Activated naive CD4-positive, alpha-beta T cell (primary cell): ENCODE data around the gene TMEM273.

ENCODE experiments used
- DNase-seq, 4 experiments: peaks; one replicate each; lab custom pipeline; 2025; lab: John Stamatoyannopoulos, UW

The TMEM273 gene

DNA sequence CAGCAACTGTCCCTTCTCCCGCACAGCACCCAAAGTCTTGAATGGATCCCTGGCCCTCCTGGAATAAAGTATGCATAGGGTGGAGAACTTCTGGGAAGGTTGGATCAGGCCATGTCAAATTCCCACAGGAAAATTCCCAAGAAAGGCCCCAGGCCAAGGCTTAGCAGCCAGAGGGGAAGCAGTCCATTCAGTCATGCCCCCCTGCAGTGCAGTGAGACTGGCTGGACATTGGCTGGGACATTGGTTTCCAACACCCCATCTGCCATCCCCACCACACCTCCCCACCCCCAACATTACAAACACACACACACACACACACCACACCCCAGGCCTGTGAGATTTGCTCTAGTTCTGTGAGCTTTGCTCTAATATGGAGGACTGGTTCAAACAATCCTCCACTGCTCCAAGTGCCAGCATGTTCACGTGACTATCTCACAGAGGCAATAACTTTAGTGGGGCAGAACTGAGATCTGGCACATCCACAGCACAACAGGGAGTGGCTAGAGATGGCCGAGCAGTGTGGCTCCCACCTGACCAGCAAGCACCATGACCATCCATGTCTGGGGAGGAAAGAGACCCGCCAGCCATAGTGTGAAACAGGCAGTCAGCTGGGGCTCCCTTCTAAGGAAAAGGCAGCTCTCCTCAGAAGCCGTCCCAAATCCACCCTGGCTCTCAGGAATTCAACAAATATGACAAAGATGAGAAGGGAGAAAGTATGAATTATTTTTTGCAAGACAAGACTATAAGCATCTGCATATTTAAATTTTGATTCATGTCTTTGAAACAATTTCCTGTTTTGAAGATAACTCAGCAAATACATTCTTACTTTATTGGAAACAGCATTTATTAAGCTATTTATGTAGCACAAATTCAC is 47.6 kb downstream of the TMEM273 start:
- DNase-seq = no peak

DNA sequence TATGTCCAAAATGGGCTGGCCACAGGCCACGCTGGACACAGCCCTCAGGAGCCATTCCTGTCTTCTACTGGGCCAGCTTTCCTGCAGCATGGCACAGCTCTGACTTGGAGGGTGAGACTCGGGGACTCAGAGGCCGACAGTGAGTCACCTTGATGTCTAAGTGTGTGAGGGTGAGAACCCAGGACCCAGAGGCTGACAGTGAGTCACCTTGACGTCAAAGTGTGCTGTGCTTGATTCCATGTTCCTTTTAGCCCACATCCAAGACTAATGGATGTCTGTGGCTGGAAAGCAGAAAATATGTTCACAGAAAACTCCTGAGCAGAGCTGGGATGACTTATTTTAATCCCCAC is 48.4 kb downstream of the TMEM273 start:
- DNase-seq = no peak

GRCh38 chr10:49139028-49139845 is 49.0 kb downstream of the TMEM273 start:
- DNase-seq = no peak

GRCh38 chr10:49138361-49138891 is 49.8 kb downstream of the TMEM273 start:
- no peak for DNase-seq

DNA sequence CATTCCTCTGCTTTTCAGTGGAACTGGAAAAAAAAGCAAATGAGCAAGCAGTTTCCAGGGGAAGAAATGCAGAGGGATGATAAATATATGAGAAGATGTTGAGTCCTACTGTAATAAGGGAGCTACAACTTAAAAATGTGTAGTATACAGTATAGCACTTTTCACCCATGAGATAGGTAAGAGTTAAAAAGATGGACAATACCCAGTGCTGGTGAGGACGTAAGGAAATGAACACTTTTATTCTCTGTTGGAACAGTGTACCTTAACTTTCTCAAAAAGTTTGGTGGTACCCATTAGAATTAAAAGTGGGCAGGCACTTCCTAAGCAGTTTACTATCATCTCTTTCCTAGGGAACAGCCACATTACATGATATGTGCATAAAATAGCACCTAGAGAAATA is 51.7 kb downstream of the TMEM273 start:
- no peak for DNase-seq

DNA sequence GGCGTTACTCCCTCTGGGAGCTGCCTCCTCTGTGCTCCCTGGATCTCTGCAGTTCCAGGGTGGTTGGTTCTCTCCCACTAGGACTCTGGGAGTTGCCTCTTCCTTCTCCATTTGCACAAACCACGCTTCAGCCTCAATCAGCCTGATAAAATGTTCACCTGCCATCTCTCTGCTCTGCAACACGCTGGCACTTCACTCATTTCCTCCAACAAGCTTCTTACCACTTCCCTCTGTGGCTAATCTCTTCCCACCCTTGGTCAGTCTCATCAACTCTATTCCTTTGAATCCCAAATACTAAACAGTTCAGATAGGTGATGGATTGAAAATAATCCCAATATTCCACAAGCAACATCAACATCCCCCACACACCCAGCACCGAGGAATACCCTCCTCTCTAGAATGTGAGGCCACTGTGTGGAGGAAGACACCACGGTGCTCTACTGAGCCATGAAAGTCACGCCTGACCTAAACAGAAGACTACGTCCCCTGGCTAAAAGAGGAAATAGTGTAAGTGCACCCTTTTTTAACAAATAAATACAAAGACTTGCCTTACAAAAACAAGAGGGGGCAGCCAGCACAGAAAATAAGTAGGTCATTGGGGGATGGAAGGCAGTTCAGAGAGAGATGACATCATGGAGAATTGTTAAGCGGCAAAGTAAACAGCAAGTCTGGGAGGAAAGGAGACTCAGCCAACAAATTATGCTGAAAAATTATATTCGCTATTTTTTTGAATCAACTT is 52.4 kb downstream of the TMEM273 start:
- DNase-seq = no peak

GRCh38 chr10:49134327-49134726 is 53.9 kb downstream of the TMEM273 start:
- no peak for DNase-seq

DNA sequence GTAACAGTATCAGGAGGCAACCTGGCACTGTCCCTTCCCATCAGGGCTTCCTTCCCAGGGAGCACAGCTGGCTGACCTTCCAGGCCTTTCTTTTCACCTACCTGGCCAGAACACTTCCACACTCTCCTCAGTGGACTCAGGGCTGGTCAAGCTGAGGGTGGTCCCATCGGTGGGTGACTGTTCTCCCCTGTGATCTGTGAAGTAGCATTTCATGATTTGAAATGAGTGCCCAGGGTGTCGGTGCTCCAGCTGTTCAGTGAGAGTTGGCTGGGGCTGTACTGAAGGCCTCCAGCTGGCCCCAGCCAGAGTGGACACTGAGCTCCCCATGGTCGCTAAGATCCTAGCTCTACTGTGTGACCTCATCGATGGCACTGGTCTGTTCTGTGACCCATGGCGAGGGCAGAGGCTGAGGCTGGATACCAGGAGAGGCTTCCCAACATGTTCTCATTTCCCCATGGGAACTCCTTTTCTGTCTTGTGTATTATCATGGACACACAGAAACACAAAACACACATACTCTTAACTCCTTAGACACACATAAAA is 54.4 kb downstream of the TMEM273 start, which contains the start of gene FAM170B:
TSS of gene FAM170B (minus strand) at position 316 of the 543 bp plus-strand sequence. CDS start at position 213, 103 bp downstream.
- no peak for DNase-seq

- no peak for DNase-seq
These were observed 55.8 kb downstream of the TMEM273 start for GRCh38 chr10:49132362-49132737.

DNA sequence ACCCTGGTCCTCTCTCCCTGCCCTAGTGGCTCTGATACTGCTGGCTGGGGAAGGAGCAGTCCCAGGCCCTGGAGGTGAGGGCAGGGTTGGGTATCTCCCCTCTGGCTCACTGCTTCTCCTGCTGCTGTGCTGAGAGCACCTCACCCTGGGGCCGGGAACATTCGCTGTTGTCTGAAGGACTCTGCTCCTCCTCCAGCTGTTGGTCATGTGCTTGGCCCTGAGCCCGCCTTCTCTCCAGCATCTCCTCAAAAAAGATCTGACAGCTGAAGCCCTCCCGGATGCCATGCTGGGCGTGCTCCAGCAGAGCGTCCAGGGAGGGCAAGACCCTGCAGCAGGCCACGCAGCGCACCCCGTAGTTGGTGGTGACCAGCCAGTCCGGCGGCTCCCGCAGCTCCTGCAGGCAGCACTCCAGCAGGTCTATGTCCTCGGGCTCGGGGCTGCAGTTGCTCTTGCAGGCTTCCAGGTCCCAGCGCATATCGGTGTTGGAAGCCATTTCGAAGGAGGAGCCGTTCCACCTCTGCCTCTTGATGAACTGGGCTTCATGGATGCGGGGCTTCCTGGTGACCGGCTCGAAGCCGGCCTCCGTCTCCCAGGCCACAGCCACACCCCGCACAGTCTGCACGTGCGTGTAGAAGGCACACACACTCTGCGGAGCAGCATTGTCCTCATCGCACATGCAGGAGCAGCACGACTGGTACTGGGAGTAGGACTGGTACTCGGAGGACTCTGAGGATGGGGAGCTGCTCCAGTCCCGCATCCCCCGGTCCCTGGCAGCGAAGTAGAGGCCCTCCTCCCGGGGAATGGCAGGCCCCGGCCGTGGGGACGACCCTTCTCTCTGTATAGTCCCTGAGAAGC is 56.5 kb downstream of the TMEM273 start:
- no peak for DNase-seq

DNA sequence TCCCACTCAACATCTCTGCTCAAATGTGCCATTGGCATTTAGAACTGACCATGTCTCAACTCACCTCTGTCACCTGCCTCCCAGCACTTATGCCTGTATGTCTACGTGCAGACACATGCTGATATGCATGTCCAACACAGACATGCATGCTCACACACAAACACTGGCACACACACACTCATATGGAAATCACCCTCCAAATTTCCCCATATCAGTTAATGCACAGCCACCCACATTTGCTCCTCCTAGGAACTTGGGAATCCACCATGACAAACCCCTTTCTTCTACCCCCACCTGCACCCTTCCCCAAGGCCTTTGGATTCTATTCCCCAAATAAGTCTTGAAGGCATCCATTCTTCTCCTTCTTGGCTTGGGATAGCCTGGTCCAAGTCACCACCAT is 58.8 kb downstream of the TMEM273 start:
- no peak for DNase-seq

GRCh38 chr10:49128854-49129253 is 59.3 kb downstream of the TMEM273 start:
- DNase-seq = no peak

DNA sequence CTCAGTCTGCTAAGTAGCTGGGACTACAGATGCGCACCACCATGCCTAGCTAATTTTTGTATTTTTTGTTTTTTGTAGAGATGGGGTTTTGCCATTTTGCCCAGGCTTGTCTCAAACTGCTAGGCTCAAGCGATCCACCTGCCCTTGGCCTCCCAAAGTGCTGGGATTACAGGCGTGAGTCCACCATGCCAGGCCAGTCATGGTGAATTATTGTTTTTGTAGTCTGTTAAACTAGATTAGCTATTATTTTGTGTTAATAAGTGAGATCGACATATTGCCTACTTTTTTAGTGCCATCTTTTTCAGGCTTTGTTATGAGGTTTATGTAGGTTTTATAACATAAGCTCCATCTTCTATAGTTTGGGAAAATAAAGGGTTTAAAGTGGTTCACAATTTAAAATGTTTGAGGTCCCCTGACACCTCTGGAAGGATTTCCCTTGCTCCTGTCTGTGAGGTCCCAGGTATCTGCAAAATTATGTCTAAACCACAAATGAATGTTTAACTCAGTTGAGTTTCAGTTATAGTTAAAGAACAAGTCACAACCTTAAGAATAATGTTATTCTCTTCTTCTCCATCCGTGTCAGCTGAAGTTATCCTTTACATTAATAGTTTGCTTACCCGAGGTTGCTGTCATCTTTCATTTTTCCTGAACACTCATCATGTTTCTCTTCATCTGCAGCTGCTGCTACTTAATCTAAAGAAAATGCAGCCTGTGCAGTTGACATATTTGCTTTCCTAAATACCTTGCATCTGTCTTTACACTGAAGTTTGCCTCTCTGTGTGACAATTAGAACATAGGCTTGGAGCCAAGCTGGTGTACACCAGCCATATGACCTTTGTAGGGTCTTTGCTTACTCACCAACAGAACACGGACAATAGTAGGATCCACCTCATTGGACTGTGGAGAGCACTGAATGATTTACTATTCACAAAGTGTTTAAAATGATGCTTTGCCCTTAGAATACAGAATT is 63.9 kb downstream of the TMEM273 start:
- DNase-seq = no peak

- DNase-seq = no peak
These were observed 67.3 kb downstream of the TMEM273 start for GRCh38 chr10:49120911-49121310.

DNA sequence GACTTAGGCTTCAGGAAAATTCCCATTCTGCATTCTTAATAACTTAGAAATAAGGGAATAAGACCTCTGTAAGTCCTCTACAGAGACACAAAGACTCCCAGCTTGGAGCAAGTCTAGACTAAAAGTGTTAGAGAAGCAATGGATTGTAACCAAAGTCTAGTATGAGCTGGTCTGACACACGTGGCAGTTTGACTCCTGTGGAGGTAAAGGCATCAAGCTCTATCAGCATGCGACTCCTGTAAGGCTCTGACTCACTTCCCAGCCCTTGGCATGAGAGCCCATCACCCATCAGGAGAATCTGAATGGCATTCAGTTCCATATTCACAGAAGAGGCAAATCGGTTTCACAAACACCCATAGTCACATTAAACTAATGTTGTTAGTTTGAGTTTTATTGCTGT is 68.4 kb downstream of the TMEM273 start:
- no peak for DNase-seq

DNA sequence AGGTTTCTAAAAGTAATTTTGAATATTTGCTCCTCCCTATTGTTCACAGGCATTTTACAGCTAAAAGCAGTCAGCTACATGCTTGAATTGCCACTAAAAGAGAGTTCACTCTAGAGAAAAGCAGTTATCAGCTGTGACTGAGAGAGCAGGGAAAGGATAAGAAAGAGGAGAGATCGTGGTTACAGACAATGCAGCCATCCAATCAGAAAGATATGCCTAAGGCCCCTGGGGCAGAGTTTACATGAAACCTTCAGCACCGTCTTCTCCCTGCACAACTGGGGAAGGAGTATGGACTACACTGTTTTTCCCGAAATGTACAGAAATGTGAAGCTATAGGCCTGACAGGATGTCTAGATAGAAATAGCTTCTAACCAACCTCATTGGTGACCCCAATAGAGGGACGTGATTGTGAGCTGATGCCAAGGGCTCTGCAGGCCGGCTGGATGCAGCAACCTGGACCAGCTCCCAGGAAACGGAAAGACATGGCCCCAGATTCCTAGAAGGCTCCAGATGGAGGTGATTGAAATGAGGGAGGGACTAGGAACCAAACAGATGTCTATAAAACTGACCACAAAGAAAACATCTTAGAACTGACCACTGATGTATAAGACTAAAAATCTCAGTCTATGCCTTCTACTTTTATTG is 69.6 kb downstream of the TMEM273 start:
- DNase-seq = no peak

DNA sequence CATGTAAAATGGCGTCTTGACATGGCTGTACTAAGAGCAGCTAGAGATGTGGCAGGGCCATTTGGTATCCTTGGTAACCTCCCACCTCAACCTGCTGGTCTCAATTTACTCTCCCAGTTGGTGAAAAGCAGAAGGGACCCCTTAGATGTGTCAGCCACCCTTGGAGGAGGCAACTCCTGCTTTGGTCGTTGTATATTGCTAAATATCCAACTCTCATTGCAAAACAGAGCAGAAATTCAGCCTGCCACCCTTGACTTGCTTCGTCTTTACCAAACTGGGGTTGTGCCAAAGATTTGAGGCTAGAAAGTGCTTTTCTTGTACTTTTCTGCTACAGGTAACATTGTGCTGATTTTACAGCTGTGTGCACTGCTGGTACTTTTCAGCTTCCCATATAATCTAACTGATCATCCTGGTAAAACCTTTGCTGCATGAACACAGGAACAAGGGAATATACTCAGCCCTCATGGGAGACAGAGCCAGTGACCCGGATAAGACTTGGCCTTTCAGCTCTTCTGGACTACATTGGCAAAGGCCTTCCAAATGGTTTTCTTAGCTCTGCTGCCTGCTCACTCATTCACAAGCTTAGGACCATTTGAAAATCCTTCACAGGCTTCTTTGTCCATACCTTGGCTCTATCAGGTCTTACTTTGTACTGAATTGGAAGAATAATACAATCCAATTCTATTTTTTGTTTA is 70.7 kb downstream of the TMEM273 start:
- no peak for DNase-seq

- DNase-seq = no peak
These were observed 71.4 kb downstream of the TMEM273 start for GRCh38 chr10:49116509-49117375.
